ENCODE measurements around the gene USP3. TPM values are rescaled to one million over a fixed set of nuclear protein-coding genes. Genes with fewer than 3 reads are reported as not detected.
A peak's percentile ranks its signal among the peaks of the same experiment; 100 is the strongest.

Gene USP3
- total and polyA plus RNA-seq, 9 of the 15 experiments (the other 6 are each of a cell fraction or from before 2014, with no cell fraction given): 17.3 to 54.3 (median 34.8) TPM

GRCh38 chr15:63487076-63487757 lies 17.2 kb upstream of the USP3 start (continued):
- TF ChIP-seq POLR2H (tag; IDR thresholded peaks at IDR 0.05; ENCODE audit: low read depth): 0 out of 2 replicates have a peak, but pooled peaks have one; percentile 68
- TF ChIP-seq ZNF384 (IDR thresholded peaks at IDR 0.05; ENCODE audit: low read depth, low read length): no peak
- no peak for TF ChIP-seq ZNF23 (CRISPR knock-in tag; IDR thresholded peaks at IDR 0.05)
- TF ChIP-seq ZBTB2 (IDR thresholded peaks at IDR 0.05): no peak
- no peak; the same call in 1 of the 2 replicates for TF ChIP-seq NBN (IDR thresholded peaks at IDR 0.05; ENCODE audit: low read depth)
- no peak for TF ChIP-seq THRA (IDR thresholded peaks at IDR 0.05)
- peak; percentile 45; the same call in 1 of the 2 replicates for TF ChIP-seq CREM (IDR thresholded peaks at IDR 0.05; ENCODE audit: low read depth)
- no peak for TF ChIP-seq RNF2 (IDR thresholded peaks at IDR 0.05)
- no peak for TF ChIP-seq MXI1 (IDR thresholded peaks at IDR 0.05; ENCODE audit: low read depth, low read length)
- TF ChIP-seq MAFF (IDR thresholded peaks at IDR 0.05; ENCODE audit: low read length): no peak
- TF ChIP-seq CBFB (CRISPR knock-in tag; IDR thresholded peaks at IDR 0.05): no peak
- no peak for TF ChIP-seq WHSC1 (IDR thresholded peaks at IDR 0.05; ENCODE audit: low read length)
- TF ChIP-seq TSC22D4 (tag; IDR thresholded peaks at IDR 0.05): no peak
- TF ChIP-seq ATF7 (IDR thresholded peaks at IDR 0.05): peak; percentile 57
- no peak for TF ChIP-seq USF1 (CRISPR knock-in tag; IDR thresholded peaks at IDR 0.05)
- TF ChIP-seq ZNF347 (CRISPR knock-in tag; IDR thresholded peaks at IDR 0.05; ENCODE audit: low read depth): no peak
- TF ChIP-seq HMBOX1 (IDR thresholded peaks at IDR 0.05): no peak
- no peak for TF ChIP-seq RNF219 (CRISPR knock-in tag; IDR thresholded peaks at IDR 0.05)
- peak; percentile 64; the same call in 1 of the 2 replicates for TF ChIP-seq TFAP4 (CRISPR knock-in tag; IDR thresholded peaks at IDR 0.05; ENCODE audit: borderline replicate concordance)
- TF ChIP-seq ZC3H8 (IDR thresholded peaks at IDR 0.05): no peak
- TF ChIP-seq JUND (IDR thresholded peaks at IDR 0.05; ENCODE audit: borderline replicate concordance, low read depth, low read length): peak; percentile 42; the same call in 1 of the 2 replicates
- TF ChIP-seq JUND (tag; IDR thresholded peaks at IDR 0.05; ENCODE audit: borderline replicate concordance, low read depth, low read length): no peak; the same call in 2 of the 3 replicates
- no peak for TF ChIP-seq BACH1 (tag; IDR thresholded peaks at IDR 0.05)

All from K562 (cell line).